GM19239 (cell line): ENCODE measurements around the gene PPP1R13L.

Source experiments
- DNase-seq: peaks from one replicate; pipeline ENCODE4 v3.0.0; 2011; ENCODE audit warnings: low spot score; ENCODE audit not compliant: insufficient read length
- FAIRE-seq: peaks from 2 replicates; lab custom pipeline; 2011; peaks lifted over from hg19 to GRCh38; lab: Jason Lieb, UNC

PPP1R13L gene, protein sequence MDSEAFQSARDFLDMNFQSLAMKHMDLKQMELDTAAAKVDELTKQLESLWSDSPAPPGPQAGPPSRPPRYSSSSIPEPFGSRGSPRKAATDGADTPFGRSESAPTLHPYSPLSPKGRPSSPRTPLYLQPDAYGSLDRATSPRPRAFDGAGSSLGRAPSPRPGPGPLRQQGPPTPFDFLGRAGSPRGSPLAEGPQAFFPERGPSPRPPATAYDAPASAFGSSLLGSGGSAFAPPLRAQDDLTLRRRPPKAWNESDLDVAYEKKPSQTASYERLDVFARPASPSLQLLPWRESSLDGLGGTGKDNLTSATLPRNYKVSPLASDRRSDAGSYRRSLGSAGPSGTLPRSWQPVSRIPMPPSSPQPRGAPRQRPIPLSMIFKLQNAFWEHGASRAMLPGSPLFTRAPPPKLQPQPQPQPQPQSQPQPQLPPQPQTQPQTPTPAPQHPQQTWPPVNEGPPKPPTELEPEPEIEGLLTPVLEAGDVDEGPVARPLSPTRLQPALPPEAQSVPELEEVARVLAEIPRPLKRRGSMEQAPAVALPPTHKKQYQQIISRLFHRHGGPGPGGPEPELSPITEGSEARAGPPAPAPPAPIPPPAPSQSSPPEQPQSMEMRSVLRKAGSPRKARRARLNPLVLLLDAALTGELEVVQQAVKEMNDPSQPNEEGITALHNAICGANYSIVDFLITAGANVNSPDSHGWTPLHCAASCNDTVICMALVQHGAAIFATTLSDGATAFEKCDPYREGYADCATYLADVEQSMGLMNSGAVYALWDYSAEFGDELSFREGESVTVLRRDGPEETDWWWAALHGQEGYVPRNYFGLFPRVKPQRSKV

DNA sequence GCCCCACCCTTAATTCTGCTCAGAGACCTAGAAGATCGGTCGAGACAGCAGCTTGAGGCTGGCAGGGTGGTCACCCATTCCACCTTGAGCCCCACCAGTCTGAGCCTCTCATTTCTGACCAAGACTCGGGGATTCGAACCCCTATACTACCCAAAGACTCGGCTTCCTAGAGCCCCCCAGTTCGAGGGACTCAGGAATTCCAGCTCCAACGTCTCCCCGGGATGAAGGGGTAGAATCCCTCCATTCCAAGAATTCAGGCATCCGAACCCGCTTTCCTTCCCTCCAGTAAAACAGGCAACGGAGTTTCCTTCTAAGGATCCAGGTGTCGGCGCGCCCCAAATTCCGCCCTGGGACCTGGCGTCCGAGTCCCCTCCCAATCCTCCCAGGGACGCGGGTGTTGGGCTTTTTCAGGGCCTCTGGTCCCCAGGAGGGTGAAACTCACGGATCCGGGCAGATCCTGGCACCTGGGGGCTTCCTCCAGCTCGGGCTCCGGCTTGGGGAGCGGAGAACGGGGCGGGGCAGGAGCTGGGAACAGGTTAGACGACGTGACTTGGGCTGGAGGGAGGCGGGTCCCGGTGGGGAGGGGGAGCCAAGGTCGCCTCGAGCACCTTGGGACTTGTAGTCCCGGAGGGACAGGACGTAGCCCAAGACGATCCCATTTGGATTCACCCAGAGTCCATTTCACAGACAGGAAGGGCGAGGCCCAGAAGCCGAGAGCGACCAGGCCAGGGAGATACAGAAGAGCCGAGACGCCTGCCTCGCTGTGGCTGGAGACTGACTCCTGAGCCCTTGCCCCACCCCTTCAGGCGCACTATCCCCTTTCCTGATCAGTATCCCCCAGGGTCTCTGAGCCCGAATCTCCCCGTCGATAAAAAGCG, at the start of gene PPP1R13L:
PPP1R13L (minus strand) TSS at position 513 of the 878 bp plus-strand sequence. CDS start 6,751 bp downstream, outside the sequence.
- DNase-seq (no peak), FAIRE-seq (no peak)

DNA sequence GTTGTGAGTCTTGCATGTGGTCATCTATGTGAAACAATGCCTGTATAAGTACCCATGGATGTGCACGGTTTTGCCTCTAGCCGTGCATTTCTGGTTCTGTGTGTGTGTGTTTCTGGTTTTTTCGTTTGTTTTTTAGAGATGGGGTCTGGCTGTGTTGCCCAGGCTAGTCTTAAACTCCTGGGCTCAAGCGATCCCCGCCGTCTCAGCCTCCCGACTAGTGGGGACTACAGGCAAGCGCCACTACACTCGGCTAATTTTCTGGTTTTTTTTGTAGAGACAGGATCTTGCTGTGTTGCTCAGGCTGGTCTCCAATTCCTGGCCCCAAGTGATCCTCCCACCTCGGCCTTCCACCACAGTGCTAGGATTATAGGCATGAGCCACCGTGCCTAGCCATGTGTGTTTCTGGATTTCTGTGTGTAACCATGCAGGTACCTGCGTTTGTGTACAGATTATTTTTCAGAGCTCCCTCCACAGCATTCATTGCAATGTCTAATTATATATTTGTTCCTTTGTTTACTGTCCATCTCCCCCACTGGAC, 47.0 kb upstream of the PPP1R13L start:
- DNase-seq (no peak), FAIRE-seq (no peak)

DNA sequence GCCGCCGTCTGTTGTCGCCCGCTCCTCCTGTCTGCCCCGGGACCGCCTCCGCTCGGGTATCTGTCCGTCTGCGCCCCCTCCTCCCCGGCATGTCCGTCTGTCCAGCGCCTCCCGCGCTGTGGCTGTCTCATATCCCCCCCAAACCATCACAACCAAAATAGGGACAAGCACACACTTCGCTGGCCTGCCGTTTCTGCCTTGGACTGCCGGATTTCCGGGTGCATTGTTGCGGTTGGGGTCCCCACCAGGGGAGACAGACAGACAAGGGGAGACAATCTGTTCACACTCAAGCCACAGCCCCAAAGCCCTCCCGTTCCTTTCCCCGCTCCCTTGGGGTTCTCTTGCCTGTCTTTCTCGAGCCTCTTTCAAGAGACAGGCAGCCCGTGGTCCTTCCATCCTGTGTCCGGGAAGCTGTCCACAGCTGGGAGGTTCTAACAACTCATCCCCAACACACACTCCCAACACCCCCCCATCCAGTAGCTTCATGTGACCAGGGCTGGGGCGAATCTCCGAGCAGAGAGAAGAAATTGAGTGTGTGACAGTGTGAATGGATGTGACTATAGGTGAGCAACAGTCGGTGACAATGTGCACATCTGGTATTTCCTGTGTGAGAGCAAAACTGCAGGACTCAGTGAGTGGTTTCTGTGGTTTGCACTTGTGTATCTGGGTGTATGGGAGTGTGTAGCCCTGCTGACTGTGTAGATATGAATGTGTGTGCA, 46.4 kb upstream of the PPP1R13L start:
- peak; percentile 76 for FAIRE-seq
- DNase-seq: no peak

DNA sequence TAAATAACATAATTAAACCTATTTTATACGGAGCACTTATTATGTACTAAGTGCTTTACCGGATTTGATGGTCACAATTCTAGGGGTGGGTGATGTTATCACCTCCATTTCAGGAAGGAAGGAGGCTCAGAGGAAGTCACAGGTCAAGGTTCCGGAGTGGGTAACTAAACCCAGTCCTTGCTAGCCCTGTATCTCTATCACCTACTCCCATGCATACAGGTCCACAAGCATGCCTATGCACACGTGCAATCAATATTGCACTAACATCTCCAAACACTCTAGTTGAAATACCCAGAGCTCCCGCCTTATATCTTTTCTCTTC, 45.1 kb upstream of the PPP1R13L start:
- FAIRE-seq (no peak), DNase-seq (no peak)

DNA sequence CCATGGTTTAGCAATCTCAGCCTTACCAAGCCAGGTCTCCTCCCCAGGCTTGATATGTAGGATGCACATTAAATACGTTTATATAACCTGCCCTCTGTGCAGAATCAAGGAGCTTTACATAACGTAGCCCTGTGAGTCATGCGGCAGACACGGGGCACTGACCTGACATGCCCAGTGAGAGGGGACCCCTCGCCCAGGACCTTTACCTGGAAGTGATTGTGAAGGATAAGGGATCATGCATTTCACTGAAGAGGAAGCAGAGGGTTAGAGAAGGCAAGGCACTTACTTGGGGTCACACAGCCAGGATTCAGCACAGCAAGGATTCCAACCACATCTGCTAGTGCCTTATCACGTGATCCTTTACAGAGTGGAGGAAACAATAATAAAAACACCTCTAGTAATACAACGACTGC, 44.0 kb upstream of the PPP1R13L start:
- FAIRE-seq: no peak
- DNase-seq: no peak

DNA sequence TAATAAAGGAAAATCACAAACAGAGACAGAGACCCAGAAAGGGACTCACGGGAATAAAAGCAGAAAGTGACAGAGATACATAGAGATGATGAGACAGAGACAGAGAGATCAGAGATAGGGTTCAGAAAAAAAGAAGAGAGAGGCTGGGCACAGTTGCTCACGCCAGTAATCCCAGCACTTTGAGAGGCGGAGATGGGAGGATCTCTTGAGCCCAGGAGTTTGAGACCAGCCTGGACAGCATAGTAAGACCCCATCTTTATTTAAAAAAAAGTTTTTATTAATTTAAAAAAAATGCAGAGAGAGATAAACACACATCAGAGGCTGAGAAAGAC, 43.5 kb upstream of the PPP1R13L start:
- DNase-seq (no peak), FAIRE-seq (no peak)

DNA sequence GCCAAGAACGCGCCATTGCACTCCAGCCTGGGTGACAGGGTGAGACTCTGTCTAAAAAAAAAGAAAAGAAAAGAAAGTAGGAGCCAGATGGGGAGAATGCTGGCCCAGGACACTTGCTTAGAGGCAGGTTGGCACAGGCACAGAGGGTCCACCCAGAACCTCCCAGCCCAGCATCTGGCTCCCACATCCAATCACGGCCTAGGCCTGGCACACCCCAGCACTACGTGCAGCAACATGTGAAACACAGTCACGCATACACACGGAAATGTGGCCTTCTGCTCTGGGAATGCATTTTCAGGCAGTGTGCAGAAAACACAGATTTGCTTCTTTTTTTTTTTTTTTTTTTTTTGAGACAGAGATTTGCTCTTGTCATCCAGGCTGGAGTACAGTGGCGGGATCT, 42.1 kb upstream of the PPP1R13L start:
- no peak for DNase-seq
- FAIRE-seq: no peak

DNA sequence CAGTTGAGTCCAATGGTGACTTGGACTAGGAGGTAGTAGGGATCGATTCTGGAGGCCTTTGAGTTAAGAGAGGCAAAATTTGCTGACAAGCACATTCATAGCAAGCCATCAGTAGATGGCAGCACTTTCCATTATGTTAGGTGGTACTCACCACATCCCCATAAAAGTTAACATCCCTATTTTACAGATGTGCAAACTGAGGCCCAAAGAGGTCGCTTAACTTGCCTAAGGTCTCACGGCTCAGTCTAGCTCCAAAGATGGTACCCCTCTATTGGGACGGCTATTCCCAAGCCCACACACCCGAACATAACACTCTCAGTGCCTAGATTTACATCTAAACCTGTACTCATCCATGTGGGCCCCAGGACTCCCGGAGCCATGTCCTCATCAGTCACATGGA, 41.4 kb upstream of the PPP1R13L start:
- FAIRE-seq (peak; percentile 74), DNase-seq (no peak)

DNA sequence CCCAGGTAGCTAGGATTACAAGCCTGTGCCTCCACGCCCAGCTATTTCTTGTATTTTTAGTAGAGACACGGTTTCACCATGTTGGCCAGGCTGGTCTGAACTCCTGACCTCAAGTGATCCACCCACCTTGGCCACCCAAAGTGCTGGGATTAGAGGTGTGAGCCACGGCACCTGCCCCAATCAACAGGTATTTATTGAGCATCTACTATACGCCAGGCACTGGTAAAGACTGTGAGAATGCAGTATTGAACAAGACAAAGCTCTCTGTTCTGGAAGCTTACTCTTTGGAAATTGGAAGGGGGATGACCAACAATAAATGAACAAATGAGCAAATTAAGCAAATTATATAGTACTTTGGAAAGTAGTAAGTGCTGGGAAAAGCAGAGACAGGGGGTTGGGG, 40.3 kb upstream of the PPP1R13L start:
- DNase-seq: no peak
- no peak for FAIRE-seq

DNA sequence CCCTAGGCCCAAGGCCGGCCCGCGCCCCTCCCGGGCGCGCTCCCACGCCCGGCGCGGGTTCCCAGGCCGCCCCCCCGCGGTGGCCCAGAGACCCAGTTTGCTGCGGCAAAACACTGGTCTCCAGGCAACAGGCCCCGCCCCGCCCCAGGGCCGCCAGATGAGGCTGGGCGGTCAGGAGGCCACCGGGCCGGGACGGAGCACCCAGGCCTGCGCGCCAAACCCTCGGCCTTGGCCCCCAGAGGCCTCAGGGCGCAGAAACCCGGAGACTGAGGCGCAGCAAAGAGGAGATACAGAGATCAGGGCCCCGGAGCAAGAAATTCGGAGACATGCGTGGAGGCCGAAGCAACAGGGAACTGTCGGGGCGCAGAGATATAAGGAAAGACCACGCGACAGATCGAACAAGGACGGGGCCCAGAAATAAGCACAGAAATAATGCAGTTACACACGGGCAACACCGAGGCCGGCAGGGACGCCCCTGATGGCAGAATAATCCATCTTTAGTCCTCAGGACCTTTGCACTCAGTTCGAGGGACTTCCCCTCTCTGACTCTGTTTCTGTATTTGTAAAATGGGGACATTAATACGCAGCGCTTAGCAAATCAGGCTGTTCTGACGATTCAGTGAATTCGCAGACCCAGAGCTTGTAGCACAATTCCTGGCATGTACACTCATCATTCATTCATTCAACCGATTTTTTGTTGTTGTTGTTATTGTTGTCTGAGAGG, 39.6 kb upstream of the PPP1R13L start:
- FAIRE-seq (peak; percentile 66), DNase-seq (peak; percentile 85)

DNA sequence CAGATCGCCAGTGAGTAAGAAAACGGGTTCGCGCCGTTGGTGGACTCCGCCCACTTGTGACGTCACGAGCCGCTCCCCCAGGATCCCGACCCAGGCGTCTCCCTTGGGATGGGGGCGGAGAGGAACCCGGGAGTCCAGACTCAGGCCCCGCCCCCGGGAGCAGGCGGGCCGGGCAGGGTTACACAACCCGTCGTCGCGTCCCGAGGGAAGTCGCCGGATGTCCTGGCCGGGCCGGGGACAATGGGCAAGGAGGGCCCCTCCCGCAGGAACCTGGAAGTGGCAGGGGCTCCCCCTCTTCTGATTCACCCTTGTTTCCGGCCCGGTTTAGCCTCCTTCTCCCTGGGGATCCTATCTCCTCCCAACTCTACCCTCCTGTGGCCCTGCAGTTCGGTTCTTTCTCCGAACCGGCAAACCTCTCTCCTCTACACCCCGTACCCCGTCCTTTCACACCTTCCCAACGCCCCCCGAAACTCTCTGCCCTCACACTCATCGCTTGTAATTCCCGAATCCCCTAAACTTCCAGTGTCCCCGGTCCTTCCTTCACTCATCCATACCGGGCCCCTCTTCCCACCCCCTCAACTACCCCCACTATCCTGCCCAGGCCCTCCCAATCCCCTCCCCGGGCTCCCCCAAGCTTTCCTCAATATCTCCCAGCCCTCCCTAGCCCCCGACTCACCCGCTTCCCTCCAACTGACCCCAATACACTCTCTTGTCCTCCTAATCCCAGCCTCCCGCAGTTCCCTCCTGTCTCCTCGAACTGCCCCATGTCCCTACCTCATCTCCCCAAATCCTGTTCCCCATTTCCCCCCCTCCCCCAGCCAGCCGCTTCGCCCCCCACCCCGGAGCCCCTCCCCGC, 38.8 kb upstream of the PPP1R13L start:
- DNase-seq (no peak), FAIRE-seq (peak; percentile 42)

DNA sequence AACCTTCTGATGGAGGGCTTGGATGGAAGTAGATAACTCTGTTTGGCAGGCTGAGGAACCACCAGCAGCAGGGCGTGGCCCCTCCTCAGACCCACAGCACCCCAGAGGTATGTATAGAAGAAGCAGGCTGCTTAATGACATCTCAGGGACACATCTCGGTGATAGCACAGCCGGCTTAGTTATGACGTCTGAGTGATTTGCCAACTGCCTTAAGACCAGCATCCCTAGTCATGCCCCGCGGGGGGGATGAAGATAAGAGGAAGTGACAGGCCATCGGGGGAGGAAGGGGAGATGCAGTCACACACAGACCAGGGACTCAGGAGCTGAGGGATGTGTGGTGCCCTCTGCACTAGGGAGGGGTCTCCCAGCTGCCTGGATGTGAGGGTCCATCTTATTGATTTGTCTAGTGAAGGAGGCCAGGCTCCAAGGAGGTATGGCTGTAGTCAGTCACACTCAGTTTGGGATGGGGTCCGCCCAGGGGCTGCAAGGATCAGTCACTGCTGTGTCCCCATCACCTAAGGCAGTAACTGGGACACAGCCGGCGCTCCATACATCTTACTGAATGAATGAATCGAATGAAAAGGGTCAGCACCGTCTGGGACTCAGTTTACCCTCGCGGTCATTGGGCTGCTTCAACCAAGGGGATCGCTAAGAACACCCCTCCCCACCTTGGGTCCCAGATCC, 38.1 kb upstream of the PPP1R13L start:
- no peak for FAIRE-seq
- DNase-seq: no peak

DNA sequence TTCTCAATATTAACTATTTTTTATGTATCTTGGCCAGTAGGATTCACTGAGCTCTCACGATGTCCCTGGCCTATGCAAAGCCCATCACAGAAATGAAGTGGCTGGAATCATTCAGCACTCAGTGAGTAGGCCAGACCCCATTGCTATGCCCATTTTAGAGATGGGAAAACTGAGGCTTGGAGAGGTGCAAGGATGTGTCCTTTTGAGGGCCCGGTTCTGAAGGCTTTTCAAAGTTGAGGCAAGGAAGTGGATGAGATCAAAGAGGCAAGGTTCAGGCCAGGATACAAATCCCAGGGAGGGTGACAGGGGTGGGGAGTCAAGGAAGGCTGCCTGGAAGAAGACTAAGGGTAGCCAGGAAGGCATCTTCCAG, 37.5 kb upstream of the PPP1R13L start:
- DNase-seq (no peak), FAIRE-seq (no peak)

DNA sequence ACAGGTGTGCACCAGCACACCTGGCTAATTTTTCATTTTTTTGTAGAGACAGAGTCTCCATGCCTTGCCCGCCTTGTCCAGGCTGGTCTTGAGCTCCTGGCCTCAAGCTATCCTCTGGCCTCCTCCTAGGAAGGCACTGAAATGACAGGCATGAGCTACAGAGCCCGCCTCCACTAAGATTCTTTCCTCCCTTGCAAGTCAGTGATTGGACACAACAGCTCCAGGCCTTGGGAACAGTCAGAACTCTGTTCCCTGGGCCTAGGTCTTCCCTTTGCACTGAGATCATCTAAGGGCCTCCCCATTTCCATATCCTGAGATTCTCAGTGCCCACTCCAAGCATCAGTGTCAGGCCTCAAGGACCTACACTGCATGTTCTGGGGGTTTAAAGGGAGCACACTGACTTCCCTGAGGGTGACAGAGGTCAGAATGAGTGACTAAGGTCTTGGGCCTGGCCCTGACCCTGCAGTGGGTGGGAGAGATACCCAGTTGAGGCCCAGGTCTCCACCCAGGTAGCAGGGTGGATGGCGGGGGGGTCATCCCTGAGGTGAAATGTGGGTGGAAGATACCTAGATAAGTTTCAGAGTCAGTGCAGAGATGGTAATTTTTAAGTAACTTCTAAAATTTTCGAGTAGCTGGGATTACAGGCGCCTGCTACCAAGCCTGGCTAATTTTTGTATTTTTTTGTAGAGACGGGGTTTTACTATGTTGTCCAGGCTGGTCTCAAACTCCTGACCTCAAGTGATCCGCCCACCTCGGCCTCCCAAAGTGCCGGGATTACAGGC, 36.2 kb upstream of the PPP1R13L start:
- DNase-seq (no peak), FAIRE-seq (no peak)

DNA sequence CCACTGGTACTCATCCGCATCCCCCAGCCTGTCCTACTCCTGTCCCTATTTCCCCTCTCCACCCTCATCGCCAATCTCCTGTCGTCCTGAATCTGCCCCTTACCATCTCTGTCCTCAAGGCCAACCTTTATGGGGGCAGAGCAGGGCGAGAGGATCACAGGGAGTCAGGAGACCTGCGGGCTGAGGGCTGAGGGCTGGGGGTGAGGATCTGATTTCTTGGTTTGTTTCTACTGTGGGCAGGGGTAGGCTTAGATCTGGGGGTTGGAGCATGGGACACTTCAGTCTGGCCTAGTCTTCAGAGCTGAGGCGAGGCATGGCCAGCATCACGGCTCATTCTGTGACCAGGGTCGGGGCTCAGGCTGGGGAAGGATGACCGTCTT, 35.4 kb upstream of the PPP1R13L start:
- FAIRE-seq (no peak), DNase-seq (no peak)

DNA sequence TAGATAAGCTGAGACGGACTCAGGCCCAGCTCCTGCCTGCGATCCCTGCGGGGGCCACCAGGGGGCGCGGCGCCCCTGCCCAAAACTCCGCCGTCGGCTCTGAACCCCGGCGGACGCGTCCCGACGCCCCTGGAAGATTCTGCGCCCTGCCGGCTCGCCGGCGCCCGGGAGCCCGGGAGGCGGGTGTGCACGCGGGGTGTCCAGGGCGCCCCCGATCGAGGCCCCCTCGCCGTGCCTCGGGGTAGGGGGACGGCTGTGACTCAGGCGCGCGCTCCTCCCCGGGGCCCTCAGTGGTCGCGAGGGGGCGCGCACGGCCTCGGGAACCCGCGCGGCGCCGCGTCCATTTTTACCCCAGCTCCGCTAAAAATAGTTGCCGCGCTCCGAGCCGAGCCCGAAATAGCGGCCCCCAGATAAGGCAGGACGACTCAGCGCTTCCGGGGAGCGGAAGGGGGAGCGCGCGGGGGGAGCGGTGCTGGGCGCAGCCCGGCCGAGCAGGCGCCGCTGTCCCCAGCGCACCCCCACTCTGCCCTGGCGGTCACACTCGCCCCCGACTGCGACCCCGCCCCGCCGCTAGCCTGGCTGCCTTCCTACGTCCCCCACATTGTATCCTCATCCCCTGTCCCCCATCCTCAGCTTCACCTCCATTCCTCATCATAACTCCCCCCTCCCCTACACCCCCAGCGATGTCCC, 34.8 kb upstream of the PPP1R13L start:
- peak; percentile 83 for DNase-seq
- FAIRE-seq: peak; percentile 87

DNA sequence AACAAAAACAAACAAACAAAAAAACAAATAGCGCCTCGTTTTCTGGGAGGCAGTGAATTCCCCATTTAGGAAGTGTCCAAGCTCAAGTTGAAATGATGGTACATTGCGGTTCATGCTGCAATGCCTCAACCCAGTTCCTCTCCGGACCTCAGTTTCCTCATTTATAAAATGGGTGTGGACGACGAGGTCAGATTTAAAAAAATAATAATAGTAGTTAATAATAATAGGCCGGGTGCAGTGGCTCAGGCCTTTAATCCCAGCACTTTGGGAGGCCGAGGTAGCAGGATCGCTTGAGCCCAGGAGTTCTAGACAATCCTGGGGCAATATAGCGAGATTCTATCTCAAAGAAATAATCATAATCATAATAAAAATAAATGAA, 34.3 kb upstream of the PPP1R13L start:
- DNase-seq: no peak

More for the DNA sequence above, 34.3 kb upstream of the PPP1R13L start:
- no peak for FAIRE-seq
